Testis (tissue), 2 donors: ENCODE measurements around the gene FMO2.

Experiments
- POLR2A ChIP-seq: fragments of 450-650 bp; IDR thresholded peaks from one replicate; pipeline ENCODE4 v1.6.1; 2017; ENCODE audit warnings: antibody characterized with exemption, mild to moderate bottlenecking, moderate library complexity
- TF ChIP-seq, protein P1 (sequence below), 3 experiments: fragments of 450-650 bp in 2 of 3; fragments of 200-600 bp in 1 of 3; sonication (generic) in 1 of 3; IDR thresholded peaks; one replicate each; pipeline ENCODE4 v1.5.1; 2016 to 2019; ENCODE audit warnings: antibody characterized with exemption in 3 of 3, mild to moderate bottlenecking in 2 of 3, moderate library complexity in 1 of 3

- TF ChIP-seq, protein P1, sequence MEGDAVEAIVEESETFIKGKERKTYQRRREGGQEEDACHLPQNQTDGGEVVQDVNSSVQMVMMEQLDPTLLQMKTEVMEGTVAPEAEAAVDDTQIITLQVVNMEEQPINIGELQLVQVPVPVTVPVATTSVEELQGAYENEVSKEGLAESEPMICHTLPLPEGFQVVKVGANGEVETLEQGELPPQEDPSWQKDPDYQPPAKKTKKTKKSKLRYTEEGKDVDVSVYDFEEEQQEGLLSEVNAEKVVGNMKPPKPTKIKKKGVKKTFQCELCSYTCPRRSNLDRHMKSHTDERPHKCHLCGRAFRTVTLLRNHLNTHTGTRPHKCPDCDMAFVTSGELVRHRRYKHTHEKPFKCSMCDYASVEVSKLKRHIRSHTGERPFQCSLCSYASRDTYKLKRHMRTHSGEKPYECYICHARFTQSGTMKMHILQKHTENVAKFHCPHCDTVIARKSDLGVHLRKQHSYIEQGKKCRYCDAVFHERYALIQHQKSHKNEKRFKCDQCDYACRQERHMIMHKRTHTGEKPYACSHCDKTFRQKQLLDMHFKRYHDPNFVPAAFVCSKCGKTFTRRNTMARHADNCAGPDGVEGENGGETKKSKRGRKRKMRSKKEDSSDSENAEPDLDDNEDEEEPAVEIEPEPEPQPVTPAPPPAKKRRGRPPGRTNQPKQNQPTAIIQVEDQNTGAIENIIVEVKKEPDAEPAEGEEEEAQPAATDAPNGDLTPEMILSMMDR (IDR thresholded peaks at IDR 0.05): no peak
- TF ChIP-seq POLR2A: no peak
These were observed 21.9 kb downstream of the FMO2 start for GRCh38 chr1:171206978-171207355.
